ENCODE data around the gene ADAM12. TPM values are rescaled to one million over a fixed set of nuclear protein-coding genes. Genes with fewer than 3 reads are reported as not detected.

Gene ADAM12
- total and polyA plus RNA-seq, 2 of the 13 experiments (the other 11 are each of a cell fraction or from before 2014, with no cell fraction given): not detected

- no peaks in the 10 kb centered on the region for H3K9me3 ChIP-seq (ENCODE audit: low read length)
- no peak overlapping the region for H2AFZ ChIP-seq (ENCODE audit: low read length)
- POLR2A ChIA-PET: no interaction called here
- TF ChIP-seq HOXA7 (CRISPR knock-in tag; IDR thresholded peaks at IDR 0.05) (no peak), MED8 (CRISPR knock-in tag; IDR thresholded peaks at IDR 0.05; ENCODE audit: insufficient replicate concordance) (no peak), STAT5B (CRISPR knock-in tag; IDR thresholded peaks at IDR 0.05) (no peak), KDM2A (CRISPR knock-in tag; IDR thresholded peaks at IDR 0.05; ENCODE audit: borderline replicate concordance, low read depth) (no peak), ADNP (CRISPR knock-in tag; IDR thresholded peaks at IDR 0.05) (no peak), ZNF382 (CRISPR knock-in tag; IDR thresholded peaks at IDR 0.05; ENCODE audit: borderline replicate concordance) (no peak), HMG20B (CRISPR knock-in tag; conservative IDR thresholded peaks at IDR 0.05) (no peak), PHF5A (CRISPR knock-in tag; IDR thresholded peaks at IDR 0.05; ENCODE audit: low read depth, unreplicated experiment) (no peak)
- TF ChIP-seq, protein P1, sequence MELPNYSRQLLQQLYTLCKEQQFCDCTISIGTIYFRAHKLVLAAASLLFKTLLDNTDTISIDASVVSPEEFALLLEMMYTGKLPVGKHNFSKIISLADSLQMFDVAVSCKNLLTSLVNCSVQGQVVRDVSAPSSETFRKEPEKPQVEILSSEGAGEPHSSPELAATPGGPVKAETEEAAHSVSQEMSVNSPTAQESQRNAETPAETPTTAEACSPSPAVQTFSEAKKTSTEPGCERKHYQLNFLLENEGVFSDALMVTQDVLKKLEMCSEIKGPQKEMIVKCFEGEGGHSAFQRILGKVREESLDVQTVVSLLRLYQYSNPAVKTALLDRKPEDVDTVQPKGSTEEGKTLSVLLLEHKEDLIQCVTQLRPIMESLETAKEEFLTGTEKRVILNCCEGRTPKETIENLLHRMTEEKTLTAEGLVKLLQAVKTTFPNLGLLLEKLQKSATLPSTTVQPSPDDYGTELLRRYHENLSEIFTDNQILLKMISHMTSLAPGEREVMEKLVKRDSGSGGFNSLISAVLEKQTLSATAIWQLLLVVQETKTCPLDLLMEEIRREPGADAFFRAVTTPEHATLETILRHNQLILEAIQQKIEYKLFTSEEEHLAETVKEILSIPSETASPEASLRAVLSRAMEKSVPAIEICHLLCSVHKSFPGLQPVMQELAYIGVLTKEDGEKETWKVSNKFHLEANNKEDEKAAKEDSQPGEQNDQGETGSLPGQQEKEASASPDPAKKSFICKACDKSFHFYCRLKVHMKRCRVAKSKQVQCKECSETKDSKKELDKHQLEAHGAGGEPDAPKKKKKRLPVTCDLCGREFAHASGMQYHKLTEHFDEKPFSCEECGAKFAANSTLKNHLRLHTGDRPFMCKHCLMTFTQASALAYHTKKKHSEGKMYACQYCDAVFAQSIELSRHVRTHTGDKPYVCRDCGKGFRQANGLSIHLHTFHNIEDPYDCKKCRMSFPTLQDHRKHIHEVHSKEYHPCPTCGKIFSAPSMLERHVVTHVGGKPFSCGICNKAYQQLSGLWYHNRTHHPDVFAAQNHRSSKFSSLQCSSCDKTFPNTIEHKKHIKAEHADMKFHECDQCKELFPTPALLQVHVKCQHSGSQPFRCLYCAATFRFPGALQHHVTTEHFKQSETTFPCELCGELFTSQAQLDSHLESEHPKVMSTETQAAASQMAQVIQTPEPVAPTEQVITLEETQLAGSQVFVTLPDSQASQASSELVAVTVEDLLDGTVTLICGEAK (IDR thresholded peaks at IDR 0.05): no peak
- TF ChIP-seq, protein P1 (CRISPR knock-in tag; IDR thresholded peaks at IDR 0.05): no peak
- H3K36me3 ChIP-seq (replicated peaks in 1 of 2; ENCODE audit: control insufficient read depth in 1 of 2, insufficient read depth in 2 of 2, low read length in 2 of 2): no peaks in the 10 kb centered on the region
- no TSS peak for BruUV-seq (replicated peaks)
- no peak overlapping the region for H3K4me2 ChIP-seq (ENCODE audit: low read depth, low read length)
- DNase-seq (ENCODE audit: low spot score) (no peak), FAIRE-seq (no peak), ATAC-seq (no peak)
- CTCF ChIA-PET (ENCODE audit: low intra/inter-chr PET ratio, low total read pairs): no interaction called here
- peaks cover 12% of the 10 kb centered on the region; the same call in 1 of the 2 replicates for H3K4me1 ChIP-seq (ENCODE audit: insufficient read depth, low read length)
- H3K9ac ChIP-seq (ENCODE audit: insufficient read depth, low read depth, low read length): no peak overlapping the region
- H3K27ac ChIP-seq (ENCODE audit: extremely low read length, insufficient read depth, low read length): no peak overlapping the region
- 23% methylated on average over 8 of the region's 9 CpGs for WGBS (ENCODE audit: low lambda C conversion rate)
- peaks cover 1 to 9% of the 10 kb centered on the region in 2 experiments; a peak in 2 of 5 replicates for H3K27me3 ChIP-seq (ENCODE audit: control insufficient read depth in 1 of 2, insufficient read depth in 2 of 2, low read length in 2 of 2)
- no peak overlapping the region for H3K4me3 ChIP-seq (replicated peaks in 1 of 3; ENCODE audit: insufficient read depth in 1 of 3, low read depth in 2 of 3, low read length in 3 of 3)
- in situ Hi-C loops (cut with HindIII; ENCODE audit: extremely low pct_ligation_motif_present, low pct_unique_long_range_greater_than_20kb) (no loop called here), intact Hi-C loops (cut with micrococcal nuclease; ENCODE audit: unreplicated experiment) (no loop called here)
- no peaks in the 10 kb centered on the region for H3K79me2 ChIP-seq (ENCODE audit: insufficient read depth, low read length)
- H4K20me1 ChIP-seq (ENCODE audit: insufficient read depth, low read length): no peaks in the 10 kb centered on the region
Observed at GRCh38 chr10:126312167-126312566, 76.1 kb downstream of the ADAM12 start.
